B cell (primary cell): ENCODE results near the gene UFSP1. TPM values are rescaled to one million over a fixed set of nuclear protein-coding genes. Genes with fewer than 3 reads are reported as not detected.
A peak's percentile ranks its signal among the peaks of the same experiment; 100 is the strongest.

Source experiments
- ATAC-seq: fragments of 200-7000 bp; cut with Tn5 transposase; one replicate; pipeline ENCODE4 v1.10.0; 2021; ENCODE audit warnings: low read depth, mild to moderate bottlenecking, moderate number of reproducible peaks, moderate library complexity
- CTCF ChIA-PET: fragments of 350-600 bp; sonication (Branson Sonifier 250); formaldehyde crosslinking; loops from one replicate; lab custom pipeline; 2021; ENCODE audit warnings: antibody characterized with exemption, inconsistent platforms; lab: Charles Lee
- POLR2A ChIA-PET: fragments of 350-600 bp; sonication (Branson Sonifier 250); formaldehyde crosslinking; loops from one replicate; lab custom pipeline; 2021; ENCODE audit warnings: antibody characterized with exemption; lab: Charles Lee
- DNase-seq: peaks from one replicate; pipeline ENCODE4 v3.0.0; 2013
- H2AFZ ChIP-seq: 2 replicates; pipeline ENCODE4 v1.6.1; 2012; ENCODE audit warnings: mild to moderate bottlenecking, low read depth, low read length; ENCODE audit not compliant: insufficient read depth, poor library complexity, severe bottlenecking
- H3K27ac ChIP-seq, 2 donors: 1 replicate in 1 of 2; 2 replicates in 1 of 2; pipeline ENCODE4 v1.5.1; 2012 to 2013; ENCODE audit warnings: low read length in 2 of 2, mild to moderate bottlenecking in 2 of 2, moderate library complexity in 1 of 2
- H3K27me3 ChIP-seq, 4 experiments: fragments of 200-600 bp in 1 of 4; sonication (generic) in 1 of 4; replicated peaks in 1 of 4; 1 replicate in 2 of 4; 2 replicates in 2 of 4; pipeline versions ENCODE4 v1.6.1 to v1.7.0; 2013 to 2016; ENCODE audit warnings: low read length in 3 of 4, mild to moderate bottlenecking in 2 of 4, mixed read lengths in 1 of 4, moderate library complexity in 1 of 4; ENCODE audit not compliant: insufficient read depth in 4 of 4, control insufficient read depth in 3 of 4; ENCODE audit errors: control extremely low read depth in 1 of 4
- H3K36me3 ChIP-seq, 2 experiments: replicated peaks in 1 of 2; 1 replicate in 1 of 2; 2 replicates in 1 of 2; pipeline versions ENCODE4 v1.6.1 to v1.7.1; 2013; ENCODE audit warnings: low read length in 1 of 2; ENCODE audit not compliant: insufficient read depth in 2 of 2, control insufficient read depth in 1 of 2; ENCODE audit errors: control extremely low read depth in 1 of 2, extremely low read depth in 1 of 2
- H3K4me1 ChIP-seq, 2 donors: fragments of 200-600 bp in 1 of 2; sonication (generic) in 1 of 2; 1 replicate in 1 of 2; 2 replicates in 1 of 2; pipeline versions ENCODE4 v1.5.1 to v1.6.1; 2013 to 2017; ENCODE audit warnings: low read length in 2 of 2; ENCODE audit not compliant: control insufficient read depth in 2 of 2, insufficient read depth in 2 of 2
- H3K4me2 ChIP-seq: replicated peaks from 2 replicates; pipeline ENCODE3; 2012; ENCODE audit warnings: mild to moderate bottlenecking, low read depth, low read length; ENCODE audit not compliant: poor library complexity, severe bottlenecking
- H3K4me3 ChIP-seq, 5 experiments: fragments of 200-600 bp in 1 of 5; sonication (generic) in 1 of 5; 1 replicate in 3 of 5; 2 replicates in 2 of 5; pipeline versions ENCODE4 v1.5.1 to v1.7.0; 2011 to 2016; ENCODE audit warnings: low read length in 4 of 5, mild to moderate bottlenecking in 4 of 5, low read depth in 2 of 5, control low read depth in 1 of 5, moderate library complexity in 1 of 5; ENCODE audit not compliant: insufficient read depth in 1 of 5; ENCODE audit errors: control extremely low read depth in 1 of 5, extremely low read depth in 1 of 5
- H3K79me2 ChIP-seq: fragments of 200-600 bp; sonication (generic); one replicate; pipeline ENCODE4 v1.6.0; 2016; ENCODE audit warnings: low read length; ENCODE audit not compliant: control insufficient read depth, insufficient read depth
- H3K9ac ChIP-seq: fragments of 200-600 bp; sonication (generic); 2 replicates; pipeline ENCODE4 v1.6.1; 2017; ENCODE audit warnings: mild to moderate bottlenecking, low read length, moderate library complexity
- H3K9me3 ChIP-seq, 3 donors: one replicate each; pipeline versions ENCODE4 v1.6.1 to v1.7.1; 2013; ENCODE audit warnings: low read length in 2 of 3; ENCODE audit not compliant: control insufficient read depth in 2 of 3, insufficient read depth in 1 of 3; ENCODE audit errors: control extremely low read depth in 1 of 3
- H4K20me1 ChIP-seq: 2 replicates; pipeline ENCODE4 v1.6.0; 2012; ENCODE audit warnings: mild to moderate bottlenecking, low read length; ENCODE audit not compliant: insufficient read depth, control insufficient read depth, poor library complexity, severe bottlenecking
- H3K27ac Mint-ChIP-seq: one replicate; pipeline ENCODE4 v1.8.0; 2021; ENCODE audit warnings: mixed read lengths
- H3K27me3 Mint-ChIP-seq: one replicate; pipeline ENCODE4 v1.8.0; 2021; ENCODE audit warnings: mixed read lengths
- H3K4me1 Mint-ChIP-seq: one replicate; pipeline ENCODE4 v1.8.0; 2021; ENCODE audit warnings: mixed read lengths
- H3K4me3 Mint-ChIP-seq: one replicate; pipeline ENCODE4 v1.8.0; 2021; ENCODE audit warnings: mixed read lengths
- H3K9me3 Mint-ChIP-seq: one replicate; pipeline ENCODE4 v1.8.0; 2022; ENCODE audit warnings: mixed read lengths; ENCODE audit not compliant: insufficient read depth
- EZH2 ChIP-seq: IDR thresholded peaks from 2 replicates; pipeline ENCODE4 v1.6.1; 2012; ENCODE audit warnings: borderline replicate concordance, low read depth, mild to moderate bottlenecking, moderate library complexity, low read length; ENCODE audit not compliant: insufficient read depth, poor library complexity, severe bottlenecking
- WGBS: methylation state at CpG from one replicate; pipeline ENCODE4 v1.1.5; 2013; ENCODE audit warnings: missing lambda C conversion rate; ENCODE audit not compliant: insufficient coverage; 5-methylcytosine and 5-hydroxymethylcytosine counted together
- intact Hi-C: fragments of 100-400 bp; cut with micrococcal nuclease; formaldehyde crosslinking; loops from one replicate; pipeline ENCODE4 v1.10.0; 2022
- polyA plus RNA-seq: library from polyadenylated mRNA; depleted of rRNA; stranded (reverse); fragments of >200 nt; gene quantifications from 2 replicates; pipeline ENCODE4 v1.2.3, GENCODE V29; 2012
- total RNA-seq, 2 donors: library from RNA; stranded (reverse); fragments of 120-200 nt in 1 of 2; gene quantifications; 1 replicate in 1 of 2; 2 replicates in 1 of 2; pipeline versions ENCODE4 v1.2.3 to v1.2.4, GENCODE V29; 2013 to 2022
- TF ChIP-seq, protein P1 (sequence below): fragments of 200-600 bp; IDR thresholded peaks from one replicate; pipeline ENCODE4 v1.8.0; 2022; ENCODE audit warnings: antibody characterized with exemption, mild to moderate bottlenecking

UFSP1 gene
- total and polyA plus RNA-seq, 2 donors (not counting 1 experiment from before 2014, with no cell fraction given), result 3.6 to 4.3 TPM

DNA sequence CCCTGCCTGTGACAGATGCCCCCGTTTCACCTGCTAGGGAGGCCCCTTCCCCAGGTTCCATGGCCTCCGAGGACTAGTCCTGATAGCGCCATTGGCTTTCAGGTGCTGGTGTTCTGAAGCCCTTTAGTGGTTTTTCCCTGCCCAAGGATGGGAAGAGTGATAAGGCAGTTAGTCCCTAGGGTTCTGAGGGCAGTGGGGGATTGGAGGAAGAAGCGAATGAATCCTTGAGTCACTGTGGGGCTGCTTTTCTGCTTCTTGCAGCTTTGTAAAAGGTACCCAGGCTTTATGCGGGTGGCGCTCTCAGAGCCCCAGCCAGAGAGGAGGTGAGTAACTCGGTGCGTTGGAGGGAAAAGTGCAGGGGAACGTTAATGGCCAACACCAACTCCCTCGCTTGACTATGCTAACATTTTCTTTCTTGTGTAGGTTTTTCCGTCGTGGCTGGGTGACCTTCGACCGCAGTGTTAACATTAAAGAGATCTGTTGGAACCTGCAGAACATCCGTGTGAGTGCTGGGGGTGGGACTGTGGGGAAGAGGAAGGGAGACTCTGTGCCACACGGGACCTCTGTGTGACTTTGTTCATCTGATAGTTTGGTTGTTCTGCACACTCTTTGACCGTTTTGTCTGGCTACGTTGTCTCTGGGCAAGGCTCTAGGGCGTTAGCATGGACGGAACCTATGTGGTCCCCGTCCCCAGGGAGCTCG is 3.9 kb downstream of the UFSP1 start:
- Histone ChIP-seq H3K27ac (no peak overlapping the region), H3K27me3 (peaks cover 0 to 2% (median 0%) of the 10 kb centered on the region in 4 experiments), H3K9ac (no peak overlapping the region), H3K9me3 (peaks cover 0 to 16% (median 0%) of the 10 kb centered on the region in 3 donors), H3K36me3 (peaks cover 0 to 74% of the 10 kb centered on the region in 2 experiments), H2AFZ (no peak overlapping the region), H3K4me2 (no peak overlapping the region), H3K4me1 (peaks cover 32 to 41% of the 10 kb centered on the region in 2 donors), H3K4me3 (no peak overlapping the region), H4K20me1 (peaks cover 49% of the 10 kb centered on the region), H3K79me2 (peaks cover 30% of the 10 kb centered on the region)
- Mint-ChIP-seq H3K27me3 (peaks cover under 1% of the 10 kb centered on the region), H3K4me1 (peaks cover 47% of the 10 kb centered on the region), H3K27ac (peak overlapping the region; percentile 37), H3K4me3 (no peak overlapping the region), H3K9me3 (no peaks in the 10 kb centered on the region)
- TF ChIP-seq EZH2, result no peak
- TF ChIP-seq, protein P1, sequence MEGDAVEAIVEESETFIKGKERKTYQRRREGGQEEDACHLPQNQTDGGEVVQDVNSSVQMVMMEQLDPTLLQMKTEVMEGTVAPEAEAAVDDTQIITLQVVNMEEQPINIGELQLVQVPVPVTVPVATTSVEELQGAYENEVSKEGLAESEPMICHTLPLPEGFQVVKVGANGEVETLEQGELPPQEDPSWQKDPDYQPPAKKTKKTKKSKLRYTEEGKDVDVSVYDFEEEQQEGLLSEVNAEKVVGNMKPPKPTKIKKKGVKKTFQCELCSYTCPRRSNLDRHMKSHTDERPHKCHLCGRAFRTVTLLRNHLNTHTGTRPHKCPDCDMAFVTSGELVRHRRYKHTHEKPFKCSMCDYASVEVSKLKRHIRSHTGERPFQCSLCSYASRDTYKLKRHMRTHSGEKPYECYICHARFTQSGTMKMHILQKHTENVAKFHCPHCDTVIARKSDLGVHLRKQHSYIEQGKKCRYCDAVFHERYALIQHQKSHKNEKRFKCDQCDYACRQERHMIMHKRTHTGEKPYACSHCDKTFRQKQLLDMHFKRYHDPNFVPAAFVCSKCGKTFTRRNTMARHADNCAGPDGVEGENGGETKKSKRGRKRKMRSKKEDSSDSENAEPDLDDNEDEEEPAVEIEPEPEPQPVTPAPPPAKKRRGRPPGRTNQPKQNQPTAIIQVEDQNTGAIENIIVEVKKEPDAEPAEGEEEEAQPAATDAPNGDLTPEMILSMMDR, result no peak
- intact Hi-C loops, result loop anchor here (2.0 kb wide), 1 partner anchor 359 kb away; the partner anchor contains the start of gene FIS1
- CTCF ChIA-PET, result interaction anchor here (3.4 to 3.8 kb wide), 2 partner anchors 10 to 34 kb away, joined by 16 to 17 read pairs; partner anchors contain the start of genes SLC12A9 and SRRT
- no peak for DNase-seq
- ATAC-seq, result no peak
- 85% methylated on average over 19 of the region's 22 CpGs for WGBS
- POLR2A ChIA-PET, result interaction anchor here (5.6 kb wide), 1 partner anchor 10 kb away, joined by 84 read pairs; the partner anchor contains the start of gene SRRT
